Measurements from ENCODE around the gene CLSTN1. TPM values are rescaled to one million over a fixed set of nuclear protein-coding genes. Genes with fewer than 3 reads are reported as not detected.
"Not testable (repeated sequence)": the region's sequence is repeated elsewhere in the genome, so short reads cannot be mapped to it uniquely, and the experiment has no call there.

CLSTN1 gene
- total RNA-seq, 1 donor from 2014 or later, result 62.7 TPM

- no peak for DNase-seq
Observed at GRCh38 chr1:9794081-9794480, 29.7 kb downstream of the CLSTN1 start.

GRCh38 chr1:9793291-9793690 lies 30.5 kb downstream of the CLSTN1 start:
- DNase-seq, result no peak

GRCh38 chr1:9792156-9793042 lies 31.4 kb downstream of the CLSTN1 start:
- no peak for DNase-seq

GRCh38 chr1:9789700-9790099 lies 34.1 kb downstream of the CLSTN1 start:
- not testable (repeated sequence) for DNase-seq

- no peak for DNase-seq
Observed at GRCh38 chr1:9787702-9788101, 36.1 kb downstream of the CLSTN1 start.

GRCh38 chr1:9785406-9785805 lies 38.4 kb downstream of the CLSTN1 start:
- DNase-seq, result no peak

- DNase-seq, result no peak
Observed at GRCh38 chr1:9784508-9785133, 39.1 kb downstream of the CLSTN1 start.

GRCh38 chr1:9782897-9783296 lies 40.9 kb downstream of the CLSTN1 start:
- DNase-seq, result no peak

GRCh38 chr1:9782116-9782751 lies 41.5 kb downstream of the CLSTN1 start:
- no peak for DNase-seq

- no peak for DNase-seq
Observed at GRCh38 chr1:9780554-9781110, 43.1 kb downstream of the CLSTN1 start.

GRCh38 chr1:9778905-9779304 lies 44.9 kb downstream of the CLSTN1 start:
- no peak for DNase-seq

GRCh38 chr1:9776685-9777084 lies 47.1 kb downstream of the CLSTN1 start:
- no peak for DNase-seq

GRCh38 chr1:9774712-9775679 lies 48.8 kb downstream of the CLSTN1 start:
- DNase-seq, result no peak

GRCh38 chr1:9770298-9770697 lies 53.5 kb downstream of the CLSTN1 start:
- no peak for DNase-seq

GRCh38 chr1:9768983-9769382 lies 54.8 kb downstream of the CLSTN1 start:
- no peak for DNase-seq

- no peak for DNase-seq
Observed at GRCh38 chr1:9767964-9768668, 55.6 kb downstream of the CLSTN1 start.

- DNase-seq, result no peak
Observed at GRCh38 chr1:9766759-9767442, 56.9 kb downstream of the CLSTN1 start.

GRCh38 chr1:9764550-9764949 lies 59.2 kb downstream of the CLSTN1 start:
- DNase-seq, result no peak

- no peak for DNase-seq
Observed at GRCh38 chr1:9763914-9764313, 59.9 kb downstream of the CLSTN1 start.

- not testable (repeated sequence) for DNase-seq
Observed at GRCh38 chr1:9762446-9762845, 61.3 kb downstream of the CLSTN1 start.
